Nephron progenitor cell (in vitro differentiated cells): ENCODE results near the gene ITGA2B.

Experiments used
- DNase-seq: peaks from one replicate; pipeline ENCODE4 v3.0.0; 2021
- H3K27ac Mint-ChIP-seq: 2 replicates; pipeline ENCODE4 v1.8.0; 2021; ENCODE audit warnings: mild to moderate bottlenecking, moderate library complexity, mixed read lengths
- H3K27me3 Mint-ChIP-seq: 2 replicates; pipeline ENCODE4 v1.8.0; 2021; ENCODE audit warnings: mild to moderate bottlenecking, low read depth, mixed read lengths; ENCODE audit not compliant: poor library complexity
- H3K36me3 Mint-ChIP-seq: 2 replicates; pipeline ENCODE4 v1.8.0; 2021; ENCODE audit warnings: low read depth, mixed read lengths
- H3K4me1 Mint-ChIP-seq: 2 replicates; pipeline ENCODE4 v1.8.0; 2021; ENCODE audit warnings: mixed read lengths
- H3K4me3 Mint-ChIP-seq: 2 replicates; pipeline ENCODE4 v1.8.0; 2021; ENCODE audit warnings: mild to moderate bottlenecking, moderate library complexity, mixed read lengths
- H3K9me3 Mint-ChIP-seq: 2 replicates; pipeline ENCODE4 v1.8.0; 2021; ENCODE audit warnings: mild to moderate bottlenecking, moderate library complexity, mixed read lengths
- CTCF ChIP-seq: fragments of 200-600 bp; sonication (generic); IDR thresholded peaks from 2 replicates; pipeline ENCODE4 v1.5.0; 2021; ENCODE audit warnings: antibody characterized with exemption

The ITGA2B gene

GRCh38 chr17:44326861-44327444 lies 62.5 kb downstream of the ITGA2B start:
- peak; percentile 89 for DNase-seq
- Mint-ChIP-seq H3K27me3 (peaks cover 26% of the 10 kb centered on the region), H3K4me3 (no peak overlapping the region), H3K4me1 (peaks cover 13% of the 10 kb centered on the region), H3K36me3 (no peaks in the 10 kb centered on the region), H3K9me3 (no peaks in the 10 kb centered on the region), H3K27ac (no peak overlapping the region)
- TF ChIP-seq CTCF: no peak

DNA sequence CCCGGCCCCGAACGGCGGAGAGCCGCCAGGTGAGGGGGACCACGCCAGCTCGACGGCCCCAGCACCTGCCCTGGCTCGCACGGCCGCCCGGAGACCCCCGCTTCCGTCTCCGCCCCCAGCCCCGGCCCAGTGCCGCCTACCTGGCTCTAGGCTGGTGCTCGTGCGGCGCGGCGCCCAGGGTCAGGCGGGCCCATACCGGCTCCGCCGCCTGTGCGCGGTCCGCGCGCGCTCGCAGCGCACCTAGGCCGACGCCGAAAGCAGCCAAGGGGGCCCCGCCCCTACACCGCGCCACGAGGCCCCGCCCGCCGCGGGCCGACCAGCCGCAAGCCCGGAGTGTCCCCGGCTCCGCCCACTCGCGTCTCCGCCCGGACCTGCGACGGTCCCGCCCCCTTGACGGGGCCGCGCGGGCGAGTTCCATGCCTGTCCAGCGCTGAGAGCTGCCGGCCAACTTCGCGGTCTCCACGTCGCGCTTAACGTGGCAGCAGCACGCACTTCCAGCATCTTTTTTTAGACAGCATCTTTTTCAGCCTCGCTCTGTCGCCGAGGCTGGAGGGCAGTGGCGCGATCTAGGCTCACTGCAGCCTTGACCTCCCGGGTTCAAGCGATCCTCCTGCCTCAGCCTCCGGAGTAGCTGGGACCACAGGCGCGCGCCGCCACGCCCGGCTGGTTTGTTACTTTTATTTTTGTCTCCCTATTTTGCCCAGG lies 64.7 kb downstream of the ITGA2B start, which contains the start of gene SLC25A39:
Gene SLC25A39 (minus strand): TSS at position 253 of the 705 bp plus-strand sequence. CDS start 1,261 bp downstream, outside the sequence.
- H3K4me3 Mint-ChIP-seq: peak within 1 kb of the TSS; percentile 83
- H3K27me3 Mint-ChIP-seq: peaks cover 26% of the 10 kb centered on the region
- peaks cover under 1% of the 10 kb centered on the region for H3K36me3 Mint-ChIP-seq
- no peak within 1 kb of the TSS for H3K27ac Mint-ChIP-seq
- peaks cover 13% of the 10 kb centered on the region for H3K4me1 Mint-ChIP-seq
- no peaks in the 10 kb centered on the region for H3K9me3 Mint-ChIP-seq
- peak; percentile 97 for DNase-seq
- TF ChIP-seq CTCF: no peak

DNA sequence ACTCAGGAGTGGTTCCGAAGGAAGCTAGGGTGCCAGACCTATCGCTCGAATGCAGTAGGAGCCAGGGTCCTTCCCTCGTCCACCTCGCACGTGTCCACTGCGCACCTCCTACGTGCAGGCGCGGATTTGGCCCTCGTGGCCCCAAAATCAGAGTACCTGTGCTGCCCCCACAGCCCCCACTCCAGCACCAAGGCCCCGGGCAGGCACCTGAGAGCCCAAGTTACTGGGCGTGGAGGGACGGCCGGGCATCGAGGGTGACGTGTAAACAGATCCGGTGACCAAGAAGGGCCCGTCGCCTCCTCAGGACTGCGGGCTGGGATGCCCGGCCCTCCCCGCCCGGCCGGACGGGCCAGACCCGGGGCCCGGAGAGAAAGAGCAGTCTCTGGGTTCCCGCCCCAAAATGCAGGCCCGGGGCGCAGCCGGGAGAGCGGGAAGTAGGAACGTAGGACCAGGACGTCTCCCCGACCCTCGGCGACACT lies 65.3 kb downstream of the ITGA2B start:
- no peak overlapping the region for H3K27ac Mint-ChIP-seq
- peak overlapping the region; percentile 83 for H3K4me3 Mint-ChIP-seq
- peaks cover 6% of the 10 kb centered on the region for H3K36me3 Mint-ChIP-seq
- peaks cover 27% of the 10 kb centered on the region for H3K27me3 Mint-ChIP-seq
- TF ChIP-seq CTCF: no peak
- peaks cover 13% of the 10 kb centered on the region for H3K4me1 Mint-ChIP-seq
- H3K9me3 Mint-ChIP-seq: no peaks in the 10 kb centered on the region
- no peak for DNase-seq

- peaks cover 30% of the 10 kb centered on the region for H3K27me3 Mint-ChIP-seq
- no peaks in the 10 kb centered on the region for H3K9me3 Mint-ChIP-seq
- peaks cover 12% of the 10 kb centered on the region for H3K4me1 Mint-ChIP-seq
- no peak for DNase-seq
- H3K27ac Mint-ChIP-seq: no peak overlapping the region
- peaks cover 6% of the 10 kb centered on the region for H3K36me3 Mint-ChIP-seq
- peak overlapping the region; percentile 83 for H3K4me3 Mint-ChIP-seq
- TF ChIP-seq CTCF: no peak
These were observed 65.9 kb downstream of the ITGA2B start for GRCh38 chr17:44323359-44324091.

DNA sequence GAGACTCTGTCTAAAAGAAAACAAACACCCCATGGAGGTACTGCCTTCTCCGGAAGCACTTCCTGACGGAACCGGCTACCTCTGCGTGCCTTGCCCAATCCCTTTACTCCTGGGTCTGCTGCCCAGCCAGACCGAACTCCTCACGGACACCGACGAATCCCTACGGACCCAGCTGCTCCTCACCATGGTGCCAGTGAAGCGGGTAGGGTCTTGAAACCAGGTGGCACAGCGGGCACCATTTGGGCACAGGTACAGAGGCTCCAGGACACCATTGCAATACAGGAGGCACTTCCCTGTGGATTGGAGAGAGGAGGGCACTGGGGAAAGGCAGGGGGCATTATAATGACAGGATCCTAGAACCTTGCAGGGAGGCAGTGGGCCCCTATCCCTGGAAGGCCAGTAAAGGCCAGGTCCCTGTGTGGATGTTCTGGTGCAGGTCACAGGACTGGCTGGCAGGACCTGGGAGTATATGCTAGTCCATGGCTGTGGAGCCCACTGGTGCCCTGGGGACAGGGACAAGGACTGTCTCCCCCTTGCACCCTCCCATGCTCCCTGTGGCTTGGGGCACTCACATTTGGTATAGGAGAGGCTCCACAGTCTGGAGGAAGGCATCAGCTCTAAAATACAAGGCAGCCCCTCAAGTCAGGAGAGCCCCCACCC lies 67.1 kb downstream of the ITGA2B start:
- Mint-ChIP-seq H3K27ac (no peak overlapping the region), H3K27me3 (peaks cover 35% of the 10 kb centered on the region), H3K4me3 (no peak overlapping the region), H3K4me1 (peaks cover 11% of the 10 kb centered on the region), H3K36me3 (peaks cover 6% of the 10 kb centered on the region), H3K9me3 (peaks cover 3% of the 10 kb centered on the region)
- no peak for TF ChIP-seq CTCF
- DNase-seq: no peak
